Left ventricle myocardium inferior (tissue), 1 donor: ENCODE data around the gene PTP4A2. TPM values are rescaled to one million over a fixed set of nuclear protein-coding genes. Genes with fewer than 3 reads are reported as not detected.

Source experiments
- DNase-seq: peaks from one replicate; pipeline ENCODE4 v3.0.0-alpha.2; 2020
- H3K27ac ChIP-seq: fragments of 200-600 bp; replicated peaks from 2 replicates; pipeline ENCODE4 v1.8.0; 2021
- H3K27me3 ChIP-seq: fragments of 200-600 bp; 2 replicates; pipeline ENCODE4 v1.8.0; 2021; ENCODE audit warnings: low read depth
- H3K36me3 ChIP-seq: fragments of 200-600 bp; 2 replicates; pipeline ENCODE4 v1.8.0; 2021
- H3K4me1 ChIP-seq: fragments of 200-600 bp; 2 replicates; pipeline ENCODE4 v1.8.0; 2021
- H3K4me3 ChIP-seq: fragments of 200-600 bp; 2 replicates; pipeline ENCODE4 v1.8.0; 2021; ENCODE audit warnings: mild to moderate bottlenecking, moderate library complexity
- H3K9me3 ChIP-seq: fragments of 200-600 bp; replicated peaks from 2 replicates; pipeline ENCODE4 v1.8.0; 2021
- CTCF ChIP-seq: fragments of 200-600 bp; IDR thresholded peaks from 2 replicates; pipeline ENCODE4 v1.8.0; 2021; ENCODE audit warnings: antibody characterized with exemption, mild to moderate bottlenecking, borderline replicate concordance
- intact Hi-C: fragments of 100-400 bp; cut with micrococcal nuclease; formaldehyde crosslinking; loops from one replicate; pipeline ENCODE4 v1.11.0; 2022
- total RNA-seq: library from RNA; stranded (reverse); fragmentation: NEBNext Ultra II Directional; extraction: Animal tissue kit (Norgen Biotek cat#: 25700); gene quantifications from one replicate; pipeline ENCODE4 v1.2.1, GENCODE V29; 2021
- donor health status: DM: no; HTN: yes; CAD: no; lungs with severe emphysema.

Gene PTP4A2
- total RNA-seq, 1 donor from 2014 or later, result 203 TPM

GRCh38 chr1:31936981-31937299 is 1.2 kb downstream of the PTP4A2 start:
- peaks cover 73% of the 10 kb centered on the region for H3K4me1 ChIP-seq

GRCh38 chr1:31936278-31936980 is 1.7 kb downstream of the PTP4A2 start:
- Histone ChIP-seq H3K4me1 (peaks cover 79% of the 10 kb centered on the region), H3K4me3 (peak overlapping the region; percentile 77), H3K27ac (peak overlapping the region; percentile 94), H3K9me3 (no peaks in the 10 kb centered on the region), H3K27me3 (no peaks in the 10 kb centered on the region), H3K36me3 (no peaks in the 10 kb centered on the region)
- no peak for TF ChIP-seq CTCF
- DNase-seq, result no peak
- intact Hi-C loops, result no loop called here

More at GRCh38 chr1:31936981-31937299, 1.2 kb downstream of the PTP4A2 start:
- Histone ChIP-seq H3K36me3 (no peaks in the 10 kb centered on the region), H3K4me3 (peak overlapping the region; percentile 77), H3K27ac (peak overlapping the region; percentile 94), H3K9me3 (no peaks in the 10 kb centered on the region), H3K27me3 (no peaks in the 10 kb centered on the region)
- no peak for DNase-seq
- no peak for TF ChIP-seq CTCF
- intact Hi-C loops, result no loop called here

- intact Hi-C loops, result no loop called here
- Histone ChIP-seq H3K4me3 (peak overlapping the region; percentile 77), H3K27me3 (no peaks in the 10 kb centered on the region), H3K9me3 (no peaks in the 10 kb centered on the region), H3K27ac (peak overlapping the region; percentile 94), H3K36me3 (no peaks in the 10 kb centered on the region), H3K4me1 (peaks cover 90% of the 10 kb centered on the region)
- TF ChIP-seq CTCF, result no peak
- no peak for DNase-seq
Measured at GRCh38 chr1:31934706-31935629, 3.2 kb downstream of the PTP4A2 start.

GRCh38 chr1:31932491-31933316 is 5.5 kb downstream of the PTP4A2 start:
- no peaks in the 10 kb centered on the region for H3K36me3 ChIP-seq
- DNase-seq, result no peak
- H3K4me3 ChIP-seq, result peak overlapping the region; percentile 0
- no peak for TF ChIP-seq CTCF
- peak overlapping the region; percentile 61 for H3K27ac ChIP-seq
- intact Hi-C loops, result no loop called here
- peaks cover 96% of the 10 kb centered on the region for H3K4me1 ChIP-seq
- no peaks in the 10 kb centered on the region for H3K27me3 ChIP-seq
- no peaks in the 10 kb centered on the region for H3K9me3 ChIP-seq

- Histone ChIP-seq H3K36me3 (no peaks in the 10 kb centered on the region), H3K27ac (peak overlapping the region; percentile 61), H3K9me3 (no peaks in the 10 kb centered on the region), H3K4me1 (peaks cover 99% of the 10 kb centered on the region), H3K4me3 (no peak overlapping the region), H3K27me3 (no peaks in the 10 kb centered on the region)
- no peak for TF ChIP-seq CTCF
- intact Hi-C loops, result no loop called here
- no peak for DNase-seq
Measured at GRCh38 chr1:31931593-31932225, 6.5 kb downstream of the PTP4A2 start.
